Measurements from ENCODE around the gene ALKBH4.
"Not testable (repeated sequence)": the region's sequence is repeated elsewhere in the genome, so short reads cannot be mapped to it uniquely, and the experiment has no call there.

Gene ALKBH4

GRCh38 chr7:102478314-102479208 is 13.9 kb upstream of the ALKBH4 start, which contains the start of gene POLR2J:
Gene POLR2J, minus strand, starts transcription at chr7:102478922. Its CDS starts 62 bp downstream, at chr7:102478860.
- DNase-seq = not testable (repeated sequence)

GRCh38 chr7:102474736-102475435 is 10.2 kb upstream of the ALKBH4 start:
- not testable (repeated sequence) for DNase-seq

GRCh38 chr7:102474116-102474515 is 9.5 kb upstream of the ALKBH4 start:
- not testable (repeated sequence) for DNase-seq

GRCh38 chr7:102473271-102473991 is 8.8 kb upstream of the ALKBH4 start:
- DNase-seq = peak in 9 of 58 donors; percentile 8 to 41 (median 21)

- no peak for DNase-seq
Measured at GRCh38 chr7:102472126-102473041, 7.7 kb upstream of the ALKBH4 start.

GRCh38 chr7:102471791-102472125 is 7.1 kb upstream of the ALKBH4 start:
- DNase-seq = peak in 1 of 58 donors; percentile 9

GRCh38 chr7:102469972-102470825 is 5.5 kb upstream of the ALKBH4 start:
- DNase-seq = no peak

GRCh38 chr7:102469351-102469971 is 4.8 kb upstream of the ALKBH4 start:
- no peak for DNase-seq

GRCh38 chr7:102468478-102469350 is 4.1 kb upstream of the ALKBH4 start:
- DNase-seq = no peak

GRCh38 chr7:102467581-102468477 is 3.2 kb upstream of the ALKBH4 start:
- no peak for DNase-seq

- DNase-seq = no peak
Measured at GRCh38 chr7:102466097-102466496, 1.4 kb upstream of the ALKBH4 start.

- DNase-seq = peak in 1 of 58 donors; percentile 32
Measured at GRCh38 chr7:102463841-102464576, 654 bp downstream of the ALKBH4 start.

GRCh38 chr7:102460467-102460866 is 4.2 kb downstream of the ALKBH4 start:
- no peak for DNase-seq

- no peak for DNase-seq
Measured at GRCh38 chr7:102459221-102459844, 5.3 kb downstream of the ALKBH4 start.

- DNase-seq = no peak
Measured at GRCh38 chr7:102457352-102457924, 7.2 kb downstream of the ALKBH4 start.

All from anterior cingulate cortex (tissue), 58 donors.